Left ventricle myocardium inferior (tissue), 1 donor: ENCODE data around the gene VAMP4. TPM values are rescaled to one million over a fixed set of nuclear protein-coding genes. Genes with fewer than 3 reads are reported as not detected.

Experiments used
- DNase-seq: peaks from one replicate; pipeline ENCODE4 v3.0.0-alpha.2; 2020
- H3K27ac ChIP-seq: fragments of 200-600 bp; replicated peaks from 2 replicates; pipeline ENCODE4 v1.8.0; 2021
- H3K27me3 ChIP-seq: fragments of 200-600 bp; 2 replicates; pipeline ENCODE4 v1.8.0; 2021; ENCODE audit warnings: low read depth
- H3K36me3 ChIP-seq: fragments of 200-600 bp; 2 replicates; pipeline ENCODE4 v1.8.0; 2021
- H3K4me1 ChIP-seq: fragments of 200-600 bp; 2 replicates; pipeline ENCODE4 v1.8.0; 2021
- H3K4me3 ChIP-seq: fragments of 200-600 bp; 2 replicates; pipeline ENCODE4 v1.8.0; 2021; ENCODE audit warnings: mild to moderate bottlenecking, moderate library complexity
- H3K9me3 ChIP-seq: fragments of 200-600 bp; replicated peaks from 2 replicates; pipeline ENCODE4 v1.8.0; 2021
- intact Hi-C: fragments of 100-400 bp; cut with micrococcal nuclease; formaldehyde crosslinking; loops from one replicate; pipeline ENCODE4 v1.11.0; 2022
- total RNA-seq: library from RNA; stranded (reverse); fragmentation: NEBNext Ultra II Directional; extraction: Animal tissue kit (Norgen Biotek cat#: 25700); gene quantifications from one replicate; pipeline ENCODE4 v1.2.1, GENCODE V29; 2021
- TF ChIP-seq, protein P1 (sequence below): fragments of 200-600 bp; IDR thresholded peaks from 2 replicates; pipeline ENCODE4 v1.8.0; 2021; ENCODE audit warnings: antibody characterized with exemption, mild to moderate bottlenecking, borderline replicate concordance
- donor health status: DM: no; HTN: yes; CAD: no; lungs with severe emphysema.

Gene VAMP4
- total RNA-seq, 1 donor from 2014 or later = 8.1 TPM

- Histone ChIP-seq H3K27me3 (no peaks in the 10 kb centered on the region), H3K9me3 (no peaks in the 10 kb centered on the region), H3K4me3 (no peak overlapping the region), H3K27ac (no peak overlapping the region), H3K36me3 (no peaks in the 10 kb centered on the region), H3K4me1 (no peaks in the 10 kb centered on the region)
- no peak for DNase-seq
- TF ChIP-seq, protein P1, sequence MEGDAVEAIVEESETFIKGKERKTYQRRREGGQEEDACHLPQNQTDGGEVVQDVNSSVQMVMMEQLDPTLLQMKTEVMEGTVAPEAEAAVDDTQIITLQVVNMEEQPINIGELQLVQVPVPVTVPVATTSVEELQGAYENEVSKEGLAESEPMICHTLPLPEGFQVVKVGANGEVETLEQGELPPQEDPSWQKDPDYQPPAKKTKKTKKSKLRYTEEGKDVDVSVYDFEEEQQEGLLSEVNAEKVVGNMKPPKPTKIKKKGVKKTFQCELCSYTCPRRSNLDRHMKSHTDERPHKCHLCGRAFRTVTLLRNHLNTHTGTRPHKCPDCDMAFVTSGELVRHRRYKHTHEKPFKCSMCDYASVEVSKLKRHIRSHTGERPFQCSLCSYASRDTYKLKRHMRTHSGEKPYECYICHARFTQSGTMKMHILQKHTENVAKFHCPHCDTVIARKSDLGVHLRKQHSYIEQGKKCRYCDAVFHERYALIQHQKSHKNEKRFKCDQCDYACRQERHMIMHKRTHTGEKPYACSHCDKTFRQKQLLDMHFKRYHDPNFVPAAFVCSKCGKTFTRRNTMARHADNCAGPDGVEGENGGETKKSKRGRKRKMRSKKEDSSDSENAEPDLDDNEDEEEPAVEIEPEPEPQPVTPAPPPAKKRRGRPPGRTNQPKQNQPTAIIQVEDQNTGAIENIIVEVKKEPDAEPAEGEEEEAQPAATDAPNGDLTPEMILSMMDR = no peak
- intact Hi-C loops = no loop called here
Observed at GRCh38 chr1:171756856-171757255, 15.0 kb upstream of the VAMP4 start.

GRCh38 chr1:171754971-171755370, 13.1 kb upstream of the VAMP4 start:
- no peak overlapping the region for H3K27ac ChIP-seq
- H3K27me3 ChIP-seq = no peaks in the 10 kb centered on the region
- H3K4me3 ChIP-seq = no peak overlapping the region
- H3K4me1 ChIP-seq = no peaks in the 10 kb centered on the region
- DNase-seq = no peak
- H3K9me3 ChIP-seq = no peaks in the 10 kb centered on the region
- no peaks in the 10 kb centered on the region for H3K36me3 ChIP-seq
- intact Hi-C loops = no loop called here
- TF ChIP-seq, protein P1 = no peak

DNA sequence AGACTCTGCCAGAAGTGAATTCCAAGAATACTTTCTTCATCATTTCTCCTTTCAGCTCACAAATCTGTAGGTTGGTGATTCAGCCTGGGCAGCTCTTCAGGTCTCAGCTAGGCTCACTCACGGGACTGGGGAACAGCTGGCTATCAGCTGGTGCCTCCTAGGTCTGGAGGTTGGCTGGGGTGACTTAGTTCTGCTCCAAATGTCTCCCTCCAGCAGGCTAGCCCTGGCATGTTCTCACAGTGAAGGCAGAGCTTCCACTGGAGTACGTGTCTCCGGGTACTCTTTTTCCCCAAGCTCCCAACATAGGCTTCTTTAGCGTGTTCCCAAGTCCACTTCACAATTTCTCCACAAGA, 12.5 kb upstream of the VAMP4 start:
- H3K27me3 ChIP-seq = no peaks in the 10 kb centered on the region

DNA sequence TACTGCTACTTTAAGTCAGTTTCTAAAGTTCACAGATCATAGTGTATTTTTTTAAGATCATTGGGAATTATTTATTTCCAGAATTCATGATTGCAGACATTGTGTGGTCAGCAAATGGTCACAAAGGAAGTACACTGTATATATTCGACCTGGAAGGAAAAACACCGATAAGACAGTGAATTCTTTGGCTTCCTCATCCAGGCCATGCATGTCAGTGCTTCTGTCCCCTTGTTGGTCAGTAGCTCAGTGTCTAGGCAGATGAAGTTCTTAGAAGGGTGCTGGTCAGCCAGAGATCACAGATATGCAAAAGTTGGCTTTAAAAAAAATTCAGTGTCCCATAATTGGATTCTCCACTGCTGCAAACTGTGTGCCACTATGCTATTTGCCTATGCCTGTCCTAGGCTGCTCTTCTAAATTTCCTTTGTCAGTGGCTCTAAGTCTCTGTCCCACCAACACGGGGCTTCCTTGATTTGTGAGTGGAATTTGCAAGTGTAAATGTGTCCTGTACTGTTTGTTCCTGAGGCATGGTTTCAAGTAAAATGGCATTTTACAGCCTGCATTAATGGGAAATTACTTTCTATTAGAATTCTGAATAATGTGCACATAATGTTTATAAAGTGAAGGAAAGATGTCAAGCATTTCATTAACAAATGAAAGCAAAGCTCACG, 12.0 kb upstream of the VAMP4 start:
- H3K4me1 ChIP-seq = no peaks in the 10 kb centered on the region
- intact Hi-C loops = no loop called here
- no peak overlapping the region for H3K4me3 ChIP-seq
- H3K9me3 ChIP-seq = no peaks in the 10 kb centered on the region
- H3K27ac ChIP-seq = no peak overlapping the region
- H3K27me3 ChIP-seq = no peaks in the 10 kb centered on the region
- H3K36me3 ChIP-seq = no peaks in the 10 kb centered on the region
- DNase-seq = no peak
- TF ChIP-seq, protein P1 = no peak

More for the DNA sequence above, 12.5 kb upstream of the VAMP4 start:
- no peak overlapping the region for H3K27ac ChIP-seq
- no peak overlapping the region for H3K4me3 ChIP-seq
- TF ChIP-seq, protein P1 = no peak
- H3K36me3 ChIP-seq = no peaks in the 10 kb centered on the region
- H3K9me3 ChIP-seq = no peaks in the 10 kb centered on the region
- no peak for DNase-seq
- H3K4me1 ChIP-seq = no peaks in the 10 kb centered on the region
- intact Hi-C loops = no loop called here

DNA sequence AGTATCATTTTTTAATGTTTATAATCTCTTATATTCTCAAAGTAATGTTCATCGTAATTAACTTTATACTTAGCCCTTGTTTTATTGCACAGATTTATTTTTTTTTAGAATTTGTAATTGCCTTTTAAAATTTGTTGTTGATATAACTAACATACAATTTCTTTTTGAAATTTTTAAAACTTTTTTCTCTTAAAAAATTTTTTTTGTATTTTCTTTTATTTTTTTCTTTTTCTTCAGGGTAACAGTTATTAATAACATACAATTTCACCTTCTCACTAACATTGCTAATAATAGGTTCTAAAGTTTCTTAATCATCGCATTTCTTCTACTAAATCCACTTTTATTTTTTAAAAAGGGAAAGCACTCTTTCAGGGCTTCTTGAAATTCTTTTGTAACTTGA, 11.3 kb upstream of the VAMP4 start:
- TF ChIP-seq, protein P1 = no peak
- intact Hi-C loops = no loop called here
- Histone ChIP-seq H3K27ac (no peak overlapping the region), H3K4me1 (no peaks in the 10 kb centered on the region), H3K27me3 (no peaks in the 10 kb centered on the region), H3K9me3 (no peaks in the 10 kb centered on the region), H3K36me3 (no peaks in the 10 kb centered on the region), H3K4me3 (no peak overlapping the region)
- no peak for DNase-seq

- Histone ChIP-seq H3K27ac (no peak overlapping the region), H3K27me3 (no peaks in the 10 kb centered on the region), H3K36me3 (no peaks in the 10 kb centered on the region), H3K4me1 (no peaks in the 10 kb centered on the region), H3K4me3 (no peak overlapping the region), H3K9me3 (no peaks in the 10 kb centered on the region)
- TF ChIP-seq, protein P1 = no peak
- no peak for DNase-seq
- intact Hi-C loops = no loop called here
Observed at GRCh38 chr1:171751221-171751620, 9.4 kb upstream of the VAMP4 start.
